Astrocyte (in vitro differentiated cells and primary cell): Measurements from ENCODE around the gene ADH6.

ENCODE experiments used
- EZH2 ChIP-seq: IDR thresholded peaks from 2 replicates; pipeline ENCODE4 v1.6.1; 2012; ENCODE audit warnings: mild to moderate bottlenecking, low read length, inconsistent platforms; ENCODE audit not compliant: insufficient read depth
- TF ChIP-seq, protein P1 (sequence below): IDR thresholded peaks from 2 replicates; pipeline ENCODE4 v1.5.1; 2011; ENCODE audit warnings: low read depth, mild to moderate bottlenecking, inconsistent platforms, low read length, moderate library complexity; ENCODE audit not compliant: insufficient read depth

DNA sequence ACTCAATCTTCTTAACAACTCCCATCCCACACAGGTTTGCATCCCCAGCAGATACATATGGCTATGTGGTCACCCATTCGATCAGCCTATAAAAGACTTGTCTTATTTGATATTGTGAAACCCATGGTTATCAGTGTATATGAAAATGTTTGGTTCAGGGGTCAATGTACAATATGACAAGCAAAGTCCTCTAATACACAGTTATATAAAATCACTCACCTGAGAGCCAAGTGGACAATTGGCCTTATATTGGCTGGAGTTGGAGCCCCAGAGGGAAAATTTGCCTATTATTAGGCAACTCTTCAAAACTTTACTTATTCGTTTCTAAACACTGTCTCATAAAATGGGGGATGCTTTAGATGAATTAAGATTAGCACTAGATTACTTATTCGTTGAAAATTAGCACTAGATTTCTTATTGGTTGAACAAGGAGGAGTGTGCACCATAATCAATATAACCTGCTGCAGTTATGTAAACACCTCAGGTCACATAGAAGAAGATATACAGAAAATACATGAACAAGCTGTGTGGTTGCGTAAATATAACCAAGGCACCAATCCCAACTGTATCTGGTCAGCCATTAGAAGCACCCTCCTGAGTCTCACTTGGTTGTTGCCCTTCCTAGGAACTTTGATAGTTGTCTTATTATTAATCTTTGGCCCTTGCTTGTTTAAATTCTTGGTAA lies 64.2 kb downstream of the ADH6 start:
- TF ChIP-seq, protein P1, sequence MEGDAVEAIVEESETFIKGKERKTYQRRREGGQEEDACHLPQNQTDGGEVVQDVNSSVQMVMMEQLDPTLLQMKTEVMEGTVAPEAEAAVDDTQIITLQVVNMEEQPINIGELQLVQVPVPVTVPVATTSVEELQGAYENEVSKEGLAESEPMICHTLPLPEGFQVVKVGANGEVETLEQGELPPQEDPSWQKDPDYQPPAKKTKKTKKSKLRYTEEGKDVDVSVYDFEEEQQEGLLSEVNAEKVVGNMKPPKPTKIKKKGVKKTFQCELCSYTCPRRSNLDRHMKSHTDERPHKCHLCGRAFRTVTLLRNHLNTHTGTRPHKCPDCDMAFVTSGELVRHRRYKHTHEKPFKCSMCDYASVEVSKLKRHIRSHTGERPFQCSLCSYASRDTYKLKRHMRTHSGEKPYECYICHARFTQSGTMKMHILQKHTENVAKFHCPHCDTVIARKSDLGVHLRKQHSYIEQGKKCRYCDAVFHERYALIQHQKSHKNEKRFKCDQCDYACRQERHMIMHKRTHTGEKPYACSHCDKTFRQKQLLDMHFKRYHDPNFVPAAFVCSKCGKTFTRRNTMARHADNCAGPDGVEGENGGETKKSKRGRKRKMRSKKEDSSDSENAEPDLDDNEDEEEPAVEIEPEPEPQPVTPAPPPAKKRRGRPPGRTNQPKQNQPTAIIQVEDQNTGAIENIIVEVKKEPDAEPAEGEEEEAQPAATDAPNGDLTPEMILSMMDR, result no peak
- TF ChIP-seq EZH2, result no peak
